22Rv1 (cell line): ENCODE data around the gene LRRC23.

ENCODE experiments used
- ZFX ChIP-seq: fragments of 450-650 bp; IDR thresholded peaks from 2 replicates; pipeline ENCODE4 v1.6.1; 2017; ENCODE audit warnings: antibody characterized with exemption, borderline replicate concordance
- TF ChIP-seq, protein P1 (sequence below): fragments of 450-650 bp; IDR thresholded peaks from 2 replicates; pipeline ENCODE4 v1.5.1; 2017; ENCODE audit warnings: mild to moderate bottlenecking

DNA sequence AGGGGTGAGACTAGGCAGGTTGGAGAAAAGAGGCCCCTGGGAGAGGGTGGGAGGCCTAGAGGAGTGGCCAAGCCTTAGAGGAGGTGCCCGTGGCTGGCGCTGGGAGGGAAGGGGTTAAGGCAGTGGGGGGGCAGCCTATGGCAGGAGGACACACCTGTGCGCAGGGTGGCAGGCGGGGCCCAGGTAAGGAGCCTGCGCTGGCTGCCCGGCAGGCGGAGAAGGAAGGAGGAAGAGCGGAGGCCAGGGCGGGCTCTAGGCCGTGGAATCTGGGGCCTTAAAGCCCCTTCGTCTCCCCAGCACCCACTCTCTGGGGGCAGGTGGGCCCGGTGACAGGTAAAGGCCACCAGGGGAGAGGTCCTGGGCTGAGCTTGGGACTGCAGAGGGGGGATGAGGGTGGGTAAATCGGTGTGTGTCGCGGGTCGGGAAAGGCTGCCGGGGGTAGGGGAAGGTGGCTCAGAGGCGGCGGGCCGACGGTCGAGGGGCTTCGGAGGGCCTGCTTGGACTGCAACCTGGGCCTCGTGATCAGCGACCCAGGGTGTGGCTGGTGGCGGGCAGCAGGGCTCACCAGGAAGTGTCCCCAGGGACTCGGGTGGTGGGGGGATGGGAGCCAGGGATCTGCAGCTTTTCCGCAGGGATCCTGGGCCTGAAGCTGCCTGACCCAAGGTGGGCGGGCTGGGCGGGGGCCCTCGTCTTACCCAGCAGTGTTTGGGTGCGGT is 58.6 kb downstream of the LRRC23 start:
- TF ChIP-seq, protein P1, sequence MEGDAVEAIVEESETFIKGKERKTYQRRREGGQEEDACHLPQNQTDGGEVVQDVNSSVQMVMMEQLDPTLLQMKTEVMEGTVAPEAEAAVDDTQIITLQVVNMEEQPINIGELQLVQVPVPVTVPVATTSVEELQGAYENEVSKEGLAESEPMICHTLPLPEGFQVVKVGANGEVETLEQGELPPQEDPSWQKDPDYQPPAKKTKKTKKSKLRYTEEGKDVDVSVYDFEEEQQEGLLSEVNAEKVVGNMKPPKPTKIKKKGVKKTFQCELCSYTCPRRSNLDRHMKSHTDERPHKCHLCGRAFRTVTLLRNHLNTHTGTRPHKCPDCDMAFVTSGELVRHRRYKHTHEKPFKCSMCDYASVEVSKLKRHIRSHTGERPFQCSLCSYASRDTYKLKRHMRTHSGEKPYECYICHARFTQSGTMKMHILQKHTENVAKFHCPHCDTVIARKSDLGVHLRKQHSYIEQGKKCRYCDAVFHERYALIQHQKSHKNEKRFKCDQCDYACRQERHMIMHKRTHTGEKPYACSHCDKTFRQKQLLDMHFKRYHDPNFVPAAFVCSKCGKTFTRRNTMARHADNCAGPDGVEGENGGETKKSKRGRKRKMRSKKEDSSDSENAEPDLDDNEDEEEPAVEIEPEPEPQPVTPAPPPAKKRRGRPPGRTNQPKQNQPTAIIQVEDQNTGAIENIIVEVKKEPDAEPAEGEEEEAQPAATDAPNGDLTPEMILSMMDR: no peak
- no peak for TF ChIP-seq ZFX
